Activated CD8-positive, alpha-beta memory T cell treated with anti-CD3 and anti-CD28 coated beads, Interleukin-2, amount 50 U/mL, for 48 hours (primary cell): ENCODE data around the gene APOBEC4.
"Not testable (repeated sequence)": the region's sequence is repeated elsewhere in the genome, so short reads cannot be mapped to it uniquely, and the experiment has no call there.

ENCODE experiments used
- DNase-seq: peaks from one replicate; pipeline ENCODE4 v3.0.0-alpha.2; 2020

APOBEC4 gene

DNA sequence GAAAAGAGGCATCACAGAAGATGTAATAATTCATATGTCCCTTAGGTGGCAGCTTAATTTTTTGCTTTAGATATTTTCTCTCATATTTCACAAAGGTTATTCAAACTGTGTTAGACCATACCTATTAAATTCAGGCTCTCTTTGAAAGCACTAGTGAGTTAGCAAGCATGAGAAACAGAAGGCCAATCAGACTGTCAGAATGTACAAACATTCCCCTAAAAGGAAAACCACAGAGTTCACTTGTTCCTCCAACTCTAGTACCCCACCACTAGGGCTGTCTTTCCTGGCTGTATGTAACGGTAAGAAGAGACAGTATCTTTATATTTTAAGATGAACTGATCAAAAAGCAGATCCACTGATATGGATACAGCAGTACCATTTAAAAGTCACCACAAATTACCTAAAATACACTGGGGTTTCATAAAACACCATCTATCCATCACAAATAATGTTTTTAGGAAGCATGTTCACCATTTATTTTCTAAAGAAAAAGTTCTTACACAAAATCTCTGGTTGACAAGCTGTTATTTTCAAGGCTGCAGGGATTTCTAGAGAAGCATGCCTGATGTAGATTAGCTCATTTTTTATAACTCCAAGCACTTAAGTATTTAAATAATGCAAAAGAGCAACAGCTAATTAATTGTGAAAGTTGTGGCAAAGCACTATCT lies 19.3 kb downstream of the APOBEC4 start:
- DNase-seq: no peak

DNA sequence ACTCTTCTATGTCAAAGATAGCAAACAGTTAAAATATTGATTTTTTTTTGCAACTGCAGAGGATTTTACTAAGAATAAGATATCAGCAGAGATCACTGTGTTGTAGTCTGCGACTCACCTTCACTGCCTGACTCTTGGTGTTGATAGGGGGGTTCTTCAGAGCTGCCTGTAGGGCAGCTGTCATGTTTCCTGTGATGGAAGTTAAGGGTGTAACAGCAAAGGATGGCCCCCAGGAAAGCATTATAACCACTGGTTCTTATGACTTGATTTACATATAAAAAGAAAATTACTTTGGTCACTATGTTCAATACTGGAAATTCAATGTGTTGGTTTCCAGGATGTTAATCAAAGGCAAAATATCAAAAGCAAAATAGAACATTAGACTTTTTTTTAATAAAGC lies 20.2 kb downstream of the APOBEC4 start:
- DNase-seq: no peak

DNA sequence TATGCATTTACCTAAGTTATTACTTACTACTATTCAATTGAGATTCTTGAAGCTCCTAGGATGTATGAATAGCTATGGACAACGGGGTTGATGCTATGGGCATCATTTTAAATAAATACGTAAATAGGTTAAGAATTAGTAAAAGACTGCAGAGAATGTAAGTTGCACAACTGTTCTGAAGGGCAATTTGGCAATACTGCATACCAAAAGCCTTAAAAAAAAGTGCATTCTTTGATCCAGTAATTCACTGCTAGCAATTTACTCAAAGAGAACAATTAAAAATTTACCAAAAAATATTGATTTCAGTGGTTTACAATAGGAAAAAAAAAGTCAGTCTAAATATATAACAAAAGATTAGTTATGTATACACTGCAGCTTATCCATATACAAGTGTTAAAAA lies 21.0 kb downstream of the APOBEC4 start:
- no peak for DNase-seq

DNA sequence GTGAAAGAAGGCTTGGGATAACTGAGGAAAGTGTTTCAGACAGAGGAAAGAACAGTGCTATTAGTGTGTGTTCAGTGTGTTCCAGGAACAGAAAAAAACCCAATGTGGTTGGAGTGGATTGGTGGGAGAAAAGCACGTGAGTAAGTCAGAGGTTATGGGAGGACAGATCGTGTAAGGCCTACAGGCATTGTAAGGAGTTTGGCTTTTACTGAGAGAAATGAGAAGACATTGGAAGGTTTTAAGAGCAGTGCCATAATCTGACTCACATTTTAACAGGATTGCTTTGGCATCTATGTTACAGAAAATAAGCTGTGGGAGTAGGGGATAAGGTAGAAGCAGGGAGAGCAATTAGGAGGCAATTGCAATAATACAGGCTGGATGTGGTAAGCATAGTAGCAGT lies 22.4 kb downstream of the APOBEC4 start:
- DNase-seq: no peak

DNA sequence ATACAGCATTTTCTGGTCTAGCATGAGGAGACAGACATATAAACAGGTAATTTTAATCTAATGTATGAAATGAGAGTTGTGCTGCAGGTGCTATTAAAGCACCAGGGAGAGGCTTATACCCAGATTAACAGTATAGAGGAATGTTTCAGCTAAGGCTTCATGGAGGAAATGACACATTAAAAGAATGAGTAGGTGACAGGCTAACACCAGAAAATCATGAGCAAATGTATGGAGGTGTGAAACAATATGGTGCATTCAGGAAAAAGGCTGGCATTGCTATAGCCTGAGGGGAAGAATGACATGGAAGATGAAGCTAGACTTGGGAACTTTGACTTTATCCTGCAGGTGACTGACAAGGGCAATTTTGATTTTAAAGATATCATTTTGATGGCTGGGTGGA lies 24.6 kb downstream of the APOBEC4 start:
- no peak for DNase-seq

DNA sequence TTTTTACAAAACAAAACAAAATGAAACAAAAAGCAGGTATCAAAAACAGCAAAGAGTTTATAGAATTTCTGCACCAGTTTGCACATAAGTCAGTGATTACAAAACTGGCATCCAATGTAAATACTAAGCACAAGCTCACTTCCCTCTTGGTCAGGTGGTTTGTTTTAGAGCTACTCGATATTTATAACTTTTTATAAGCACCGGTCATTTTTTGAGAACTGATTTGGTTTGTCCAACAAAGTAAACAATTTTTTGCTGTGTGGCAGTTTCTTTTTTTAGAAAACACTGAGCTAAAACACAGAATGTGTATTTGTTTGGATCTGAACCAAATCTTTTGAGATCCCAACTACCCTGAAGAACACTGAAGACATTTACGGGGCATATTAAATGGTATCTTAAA lies 26.9 kb downstream of the APOBEC4 start:
- DNase-seq: not testable (repeated sequence)

DNA sequence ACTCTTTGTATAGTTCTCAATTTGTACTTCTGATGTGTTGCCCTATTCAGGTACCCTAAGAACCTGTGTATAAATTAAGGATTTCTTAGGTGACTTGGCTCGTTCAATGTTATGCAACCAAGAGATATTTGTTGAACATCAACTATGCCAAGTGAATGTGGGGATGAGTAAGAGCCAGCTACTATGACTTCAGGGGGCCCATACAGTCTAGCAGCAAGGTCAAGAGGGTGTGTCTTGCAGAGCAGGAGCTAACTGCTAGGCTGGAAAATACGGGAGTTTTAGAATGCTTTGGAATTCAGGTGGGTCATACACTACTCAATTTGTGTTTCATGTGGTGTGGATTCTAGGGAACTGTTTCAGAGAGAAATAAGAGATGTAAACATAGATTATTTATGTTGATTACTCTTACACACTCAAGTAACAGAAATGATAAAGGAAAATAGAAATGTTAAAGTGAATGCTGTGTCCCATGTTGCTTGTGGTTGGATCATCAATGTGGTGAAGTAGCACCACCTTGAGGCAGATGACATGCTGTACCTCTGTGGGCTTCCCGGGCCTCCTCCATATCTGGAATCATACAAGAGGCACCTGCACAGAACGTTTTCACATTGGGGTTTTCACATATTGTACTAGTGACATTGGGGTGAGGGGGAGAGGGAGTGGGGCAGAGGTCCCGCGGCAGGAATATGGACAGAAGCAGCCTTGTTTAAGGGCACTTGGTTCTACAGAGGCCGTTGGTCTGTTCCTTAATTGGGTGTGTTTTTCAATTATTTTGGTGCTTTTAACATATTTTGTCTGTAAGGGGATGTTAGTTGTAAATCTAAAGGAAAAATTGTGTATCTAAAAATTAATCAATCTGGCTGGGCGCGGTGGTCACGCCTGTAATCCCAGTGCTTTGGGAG lies 30.0 kb downstream of the APOBEC4 start:
- DNase-seq: no peak

DNA sequence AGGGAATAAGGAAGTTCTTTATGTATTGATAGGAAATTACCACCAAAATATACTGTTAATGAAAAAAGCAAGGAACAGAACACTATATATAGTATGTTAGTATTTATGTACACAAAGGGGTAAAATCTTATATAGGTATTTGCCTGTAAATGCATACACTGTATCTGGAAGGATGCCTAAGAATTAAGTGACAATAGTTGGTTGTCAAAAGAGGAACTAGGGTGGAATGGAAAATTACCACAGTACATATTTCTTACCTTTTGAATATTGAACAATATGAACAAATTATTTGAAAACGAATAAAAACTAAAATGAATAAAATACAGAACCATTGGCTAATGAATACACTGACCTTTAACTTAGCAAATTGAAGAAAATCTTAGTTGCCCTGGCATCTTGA lies 31.1 kb downstream of the APOBEC4 start:
- no peak for DNase-seq

DNA sequence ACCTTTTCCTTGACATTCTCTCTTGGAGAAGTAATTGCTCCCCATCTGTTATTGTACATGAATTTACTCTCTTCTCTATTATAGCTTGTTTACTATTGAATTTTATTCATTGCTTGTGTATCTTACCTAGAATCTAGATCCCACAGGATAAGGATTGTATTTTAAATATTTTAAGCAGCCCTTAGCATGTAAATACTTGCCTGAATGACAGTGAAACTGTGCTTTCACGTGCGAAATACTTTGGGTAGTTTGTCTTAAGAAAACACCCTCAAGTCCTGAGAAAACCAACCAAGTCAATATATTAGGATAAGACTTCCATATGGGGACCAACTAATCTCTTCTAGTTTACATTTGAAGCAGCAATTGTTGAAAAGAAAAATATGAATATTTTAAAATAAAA lies 32.8 kb downstream of the APOBEC4 start:
- no peak for DNase-seq

DNA sequence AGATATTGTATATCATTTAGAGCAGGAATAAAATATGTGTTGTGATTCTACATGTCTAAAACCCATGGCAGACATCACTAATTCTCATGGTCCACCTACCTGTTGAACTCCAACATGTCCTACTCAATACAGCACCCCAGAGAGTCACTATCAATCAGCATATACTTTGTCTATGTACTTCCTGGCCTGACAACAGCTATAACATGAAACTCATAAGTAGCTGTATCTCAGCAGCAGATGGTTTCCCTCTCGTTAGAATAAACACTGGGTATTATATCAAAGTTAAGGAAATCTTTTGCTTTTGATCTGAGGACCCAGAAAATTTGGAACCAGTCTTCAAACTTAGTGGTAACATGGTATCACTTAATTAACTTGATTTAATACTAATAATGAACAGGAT lies 33.3 kb downstream of the APOBEC4 start:
- no peak for DNase-seq

DNA sequence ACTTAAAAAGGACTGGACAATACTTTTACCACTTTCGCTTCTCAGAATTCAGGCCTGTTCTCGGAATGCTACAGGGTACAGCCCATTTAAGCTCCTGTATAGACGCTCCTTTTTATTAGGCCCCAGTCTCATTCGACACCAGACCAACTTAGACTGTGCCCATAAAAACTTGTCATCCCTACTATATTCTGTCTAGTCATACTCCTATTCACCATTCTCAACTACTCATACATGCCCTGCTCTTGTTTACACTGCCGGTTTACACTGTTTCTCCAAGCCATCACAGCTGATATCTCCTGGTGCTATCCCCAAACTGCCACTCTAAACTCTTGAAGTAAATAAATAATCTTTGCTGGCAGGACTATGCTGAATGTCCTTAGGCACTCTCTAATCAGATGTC lies 34.9 kb downstream of the APOBEC4 start:
- DNase-seq: not testable (repeated sequence)

DNA sequence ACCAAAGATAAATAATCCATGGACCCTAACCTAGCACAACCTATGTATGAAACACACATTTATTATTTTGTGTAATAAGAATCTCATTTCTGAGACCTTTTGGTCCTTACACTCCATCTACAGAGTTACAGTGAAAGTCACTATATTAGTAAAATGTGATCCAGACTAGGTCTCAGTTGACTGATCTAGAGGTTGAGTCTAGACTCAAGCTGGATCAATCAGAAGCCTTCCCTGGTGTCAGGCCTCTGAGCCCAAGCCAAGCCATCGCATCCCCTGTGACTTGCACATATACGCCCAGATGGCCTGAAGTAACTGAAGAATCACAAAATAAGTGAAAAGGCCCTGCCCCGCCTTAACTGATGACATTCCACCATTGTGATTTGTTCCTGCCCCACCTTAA lies 40.1 kb downstream of the APOBEC4 start:
- DNase-seq: not testable (repeated sequence)

DNA sequence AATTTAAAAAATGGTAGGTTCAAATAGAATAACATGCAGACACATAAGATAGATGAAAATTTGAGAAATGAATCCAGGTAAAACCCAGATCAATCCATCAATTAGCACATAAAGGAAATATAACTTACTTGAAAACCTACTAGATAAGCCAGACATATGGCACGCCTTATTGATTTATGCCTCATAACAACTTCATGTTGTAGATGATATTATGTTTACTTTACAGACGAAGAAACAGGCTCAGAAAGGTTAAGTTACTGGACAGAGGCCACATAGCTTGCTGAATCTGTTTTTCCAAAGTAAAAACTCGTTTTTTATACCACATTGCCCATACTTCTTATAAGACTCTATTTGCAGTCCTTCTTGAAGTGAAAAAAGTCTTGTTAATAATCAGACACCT lies 40.7 kb downstream of the APOBEC4 start:
- DNase-seq: no peak

DNA sequence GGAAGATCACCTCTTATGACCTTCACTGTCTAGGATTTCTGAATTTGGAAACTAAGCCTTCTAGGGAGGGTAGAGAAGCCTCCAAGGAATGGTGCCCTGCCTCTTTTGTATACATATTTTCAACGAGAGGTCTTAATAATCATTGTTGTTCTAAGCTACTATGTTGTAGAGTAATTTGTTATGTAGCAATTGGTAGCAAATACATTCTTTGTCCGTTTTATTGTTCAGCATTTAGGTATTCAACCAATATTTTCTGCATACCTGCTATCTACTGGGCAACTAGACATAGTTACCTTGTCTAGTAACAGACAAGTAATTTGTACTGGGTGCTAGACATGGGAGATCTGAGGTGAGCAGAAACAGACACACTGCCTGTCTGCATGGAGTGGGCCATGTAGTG lies 42.1 kb downstream of the APOBEC4 start:
- no peak for DNase-seq

DNA sequence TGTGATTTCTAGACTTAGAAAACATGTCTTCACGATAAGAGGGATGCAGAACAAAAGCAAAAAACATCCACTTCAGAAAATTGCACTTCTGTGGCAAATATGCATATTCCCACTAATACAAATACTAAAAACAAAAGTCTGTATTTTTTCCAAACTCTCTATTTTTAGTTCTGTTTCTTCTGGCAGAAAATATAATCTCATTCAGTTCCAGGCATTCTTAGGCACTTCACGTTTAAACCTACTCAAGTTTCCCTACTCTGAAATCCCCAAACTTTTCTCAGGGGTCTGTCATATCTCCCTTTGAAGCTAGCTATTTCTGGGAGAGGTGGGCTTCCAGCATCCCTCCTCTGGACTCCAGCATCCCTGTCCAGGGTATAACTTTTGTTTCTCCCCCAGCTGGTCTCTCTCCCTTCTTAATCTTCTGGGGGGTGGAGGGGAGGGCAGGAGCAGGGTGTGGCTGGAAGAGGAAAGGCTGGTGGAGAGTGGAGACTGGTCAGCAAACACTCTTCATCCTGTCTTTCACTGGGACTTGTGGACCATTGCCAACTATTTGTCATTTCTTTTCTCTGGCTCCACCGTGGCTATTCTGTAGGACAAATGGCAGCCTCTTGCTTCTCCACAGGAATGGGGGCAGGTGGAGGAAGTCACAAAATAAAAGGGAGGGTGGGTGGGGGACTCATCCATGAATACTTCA lies 43.2 kb downstream of the APOBEC4 start:
- no peak for DNase-seq

DNA sequence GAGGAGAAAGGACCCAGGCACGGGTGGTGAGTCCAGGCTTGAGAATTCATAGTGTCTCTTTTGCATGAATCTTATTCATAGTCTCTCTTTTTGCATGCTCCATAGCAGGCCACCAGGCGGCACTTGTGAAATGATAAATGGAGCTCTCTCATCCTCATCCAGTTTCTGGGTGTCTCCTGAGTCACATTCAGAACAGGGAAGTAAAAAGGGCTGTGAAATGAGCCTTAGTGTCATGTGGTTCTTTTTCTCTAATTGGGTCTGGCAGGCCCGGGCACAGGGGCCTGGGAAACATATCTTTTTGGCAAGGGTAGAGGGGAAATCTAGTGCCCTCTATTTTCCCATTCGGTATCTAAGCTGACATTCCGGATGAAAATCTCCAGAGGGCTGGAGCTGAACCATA lies 43.8 kb downstream of the APOBEC4 start:
- no peak for DNase-seq

DNA sequence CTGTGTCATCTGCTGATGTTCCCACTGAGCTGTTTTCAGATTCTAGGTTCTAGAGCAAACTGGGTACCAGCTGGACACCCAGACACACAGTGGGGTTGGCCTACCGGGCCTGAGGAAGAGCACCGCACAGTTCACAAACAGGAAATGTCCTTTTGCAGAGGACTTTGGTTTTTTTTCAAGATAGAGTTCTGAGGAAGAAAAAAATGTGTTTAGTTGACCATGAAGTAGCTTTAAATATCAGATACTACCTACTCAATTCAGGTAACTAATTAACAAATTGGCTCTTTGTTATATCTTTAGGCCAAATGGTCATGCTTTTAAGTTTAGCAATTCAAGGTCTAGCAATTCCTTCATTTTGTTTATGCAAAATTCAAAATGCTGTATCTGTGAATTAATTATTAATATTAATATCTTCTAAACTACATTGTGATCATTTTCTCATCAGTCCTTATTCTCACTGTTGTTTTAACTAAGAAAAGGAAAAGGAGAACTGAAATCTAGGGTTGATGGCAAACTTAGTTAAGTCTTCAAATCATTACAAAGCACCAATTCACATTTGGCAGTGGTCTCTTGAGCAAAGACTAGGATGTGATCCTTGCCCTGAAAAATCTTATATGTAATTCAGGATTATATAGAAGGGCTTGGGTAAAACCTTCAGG lies 45.7 kb downstream of the APOBEC4 start:
- DNase-seq: no peak

DNA sequence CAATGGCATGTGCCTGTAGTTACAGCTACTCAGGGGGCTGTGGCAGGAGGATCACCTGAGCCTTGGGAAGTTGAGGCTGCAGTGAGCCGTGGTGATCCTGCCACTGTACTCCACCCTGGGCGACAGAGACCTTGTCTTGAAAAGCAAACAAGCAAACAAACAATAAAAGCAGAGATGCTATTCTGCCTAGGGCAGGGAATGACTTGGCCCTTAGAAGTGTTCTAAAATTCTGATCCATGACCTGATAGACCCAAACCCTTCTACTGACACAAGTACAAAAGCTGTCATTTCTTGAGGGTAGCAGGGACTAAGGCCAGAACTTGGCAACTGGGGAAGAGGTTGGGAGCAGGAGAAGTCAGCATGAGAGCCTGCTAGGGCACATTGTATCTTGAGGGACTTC lies 47.2 kb downstream of the APOBEC4 start:
- DNase-seq: no peak

DNA sequence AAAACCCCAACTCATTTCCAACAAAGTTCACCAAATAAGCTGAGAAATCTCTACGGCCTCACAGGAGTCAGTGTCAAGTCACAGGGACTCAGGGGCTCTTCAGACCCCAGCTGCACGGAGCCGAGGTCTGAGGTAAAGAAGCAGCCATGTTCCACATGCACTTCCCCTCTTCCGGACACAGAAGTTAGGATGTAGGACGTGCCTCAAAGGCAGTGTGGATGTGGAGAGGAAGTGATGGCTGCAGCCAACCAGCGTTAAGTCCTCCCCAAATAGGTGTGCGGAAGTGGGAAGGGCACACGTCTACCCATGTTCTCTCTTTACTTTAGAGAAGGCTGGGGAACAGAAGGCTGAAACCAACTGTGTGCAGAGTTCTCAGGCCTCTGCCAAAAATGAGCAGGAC lies 48.3 kb downstream of the APOBEC4 start:
- no peak for DNase-seq

DNA sequence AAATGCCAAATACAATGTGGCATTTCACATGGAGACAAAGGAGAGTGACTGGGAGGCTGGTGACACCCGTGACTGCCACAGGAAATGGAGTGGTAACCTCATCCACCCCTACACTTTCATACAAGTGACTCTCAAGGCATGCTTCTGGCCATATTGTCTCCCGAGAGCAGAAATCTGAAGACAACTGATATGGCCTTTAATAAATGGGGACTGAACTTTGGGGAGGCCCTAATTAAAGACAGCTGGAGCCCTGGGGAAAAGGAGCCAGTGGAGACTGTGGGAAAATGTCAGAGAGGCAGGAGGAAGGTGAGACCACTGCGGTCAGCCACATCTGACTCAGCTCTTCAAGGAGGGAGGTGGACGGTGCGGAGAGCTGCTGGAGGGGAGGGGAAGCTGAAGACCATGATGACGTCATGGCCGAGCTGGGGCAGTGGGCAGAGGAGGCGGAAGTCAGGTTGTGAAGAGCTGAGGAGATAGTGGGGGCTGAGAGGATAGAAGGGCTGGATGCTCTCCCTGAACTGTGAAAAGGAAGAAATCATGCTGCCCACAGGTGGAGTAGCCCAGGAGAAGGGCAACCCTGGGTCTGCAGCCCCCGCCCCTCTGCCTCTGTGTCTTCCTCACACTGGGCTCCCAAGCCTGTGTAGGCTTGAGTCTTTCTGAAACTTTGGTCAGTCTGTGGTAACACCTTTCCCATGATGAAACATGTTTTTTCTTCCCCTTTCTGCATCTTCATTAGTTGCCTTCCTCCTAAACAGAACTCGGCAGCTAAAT lies 48.9 kb downstream of the APOBEC4 start:
- no peak for DNase-seq

DNA sequence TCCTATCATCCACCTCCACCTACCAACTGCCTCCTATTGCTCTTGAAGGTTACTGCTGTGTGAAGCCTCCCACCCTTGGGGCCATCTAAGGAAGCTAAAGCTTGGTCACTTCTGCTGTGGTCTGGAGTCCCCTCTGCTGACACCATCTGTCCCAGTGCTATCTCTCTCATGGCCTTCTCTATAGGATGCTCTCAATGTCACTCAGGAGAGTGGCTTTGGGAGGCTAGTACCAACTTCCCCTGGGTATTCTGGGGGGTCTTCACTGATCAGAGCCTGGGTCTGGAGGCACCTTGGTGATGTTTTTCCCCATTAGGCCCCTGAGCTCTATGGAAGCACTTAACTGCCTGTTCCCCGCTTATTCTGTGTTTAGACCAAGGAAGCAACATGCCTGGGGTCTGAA lies 50.6 kb downstream of the APOBEC4 start:
- no peak for DNase-seq

DNA sequence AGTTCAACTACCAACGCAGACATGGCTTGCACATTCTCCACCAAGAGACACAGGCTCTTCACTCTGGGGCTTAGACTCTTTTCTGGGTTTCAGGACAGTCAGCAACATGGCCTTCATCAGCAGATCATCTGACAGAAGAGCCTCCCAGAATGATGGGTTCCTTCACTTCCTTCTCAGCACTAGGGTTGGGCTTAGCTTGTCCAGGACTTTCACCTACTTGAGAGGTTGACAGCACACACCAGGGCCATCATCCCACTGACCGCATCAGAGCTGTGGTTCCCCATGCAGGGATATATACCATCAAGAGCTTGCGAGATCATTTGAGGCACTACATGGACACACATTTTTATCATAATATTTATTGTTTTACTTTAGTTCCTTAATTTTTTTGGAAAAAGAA lies 52.5 kb downstream of the APOBEC4 start:
- DNase-seq: no peak

DNA sequence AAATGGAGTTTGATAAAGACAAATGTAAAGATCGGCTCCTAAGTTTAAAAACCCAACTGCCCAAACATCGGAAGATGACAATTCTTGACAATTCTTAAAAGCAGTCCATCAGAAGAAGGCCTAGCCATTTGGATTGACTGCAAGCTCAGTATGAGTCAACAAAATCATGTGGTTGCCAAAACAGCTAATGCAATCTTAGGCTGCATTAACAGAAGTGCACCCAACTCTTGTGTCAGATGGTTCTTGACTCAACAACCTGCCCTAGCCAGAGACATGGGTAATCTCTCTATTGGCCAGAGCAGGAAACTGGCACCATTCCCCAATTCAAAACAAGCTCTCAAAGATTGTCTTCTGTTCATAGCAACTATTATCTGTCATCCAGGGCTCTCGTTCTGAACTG lies 53.0 kb downstream of the APOBEC4 start:
- DNase-seq: no peak
